Endothelial cell of umbilical vein (primary cell): Measurements from ENCODE around the gene PPME1.

Experiments
- EZH2 ChIP-seq: IDR thresholded peaks from 2 replicates; pipeline ENCODE4 v1.6.1; 2012; ENCODE audit warnings: borderline replicate concordance, low read depth, mild to moderate bottlenecking, moderate library complexity, low read length, inconsistent platforms; ENCODE audit not compliant: severe bottlenecking
- FOS ChIP-seq: IDR thresholded peaks from 2 replicates; pipeline ENCODE4 v1.6.1; 2011; ENCODE audit warnings: mild to moderate bottlenecking, low read length, moderate library complexity, borderline replicate concordance; ENCODE audit not compliant: insufficient read depth
- GATA2 ChIP-seq: IDR thresholded peaks from 2 replicates; pipeline ENCODE4 v1.7.0; 2011; ENCODE audit warnings: low read depth, mild to moderate bottlenecking, moderate library complexity, mixed read lengths, low read length; ENCODE audit not compliant: insufficient read length, insufficient read depth
- JUN ChIP-seq: IDR thresholded peaks from 2 replicates; pipeline ENCODE4 v1.6.1; 2011; ENCODE audit warnings: borderline replicate concordance, low read depth; ENCODE audit not compliant: insufficient read length, insufficient read depth
- MYC ChIP-seq: IDR thresholded peaks from one replicate; pipeline ENCODE4 v1.6.1; 2011; ENCODE audit warnings: mild to moderate bottlenecking, low read depth, low read length
- POLR2A ChIP-seq: IDR thresholded peaks from 2 replicates; pipeline ENCODE4 v1.6.1; 2012; ENCODE audit warnings: low read depth, mild to moderate bottlenecking, control low read depth, low read length
- POLR2AphosphoS5 ChIP-seq: IDR thresholded peaks from 2 replicates; pipeline ENCODE4 v1.6.1; 2012; ENCODE audit warnings: low read depth, mild to moderate bottlenecking, control low read depth, low read length, moderate library complexity; ENCODE audit not compliant: insufficient read depth
- TF ChIP-seq, protein P1 (sequence below), 2 donors: IDR thresholded peaks; 1 replicate in 1 of 2; 2 replicates in 1 of 2; pipeline ENCODE4 v1.5.1; 2011; ENCODE audit warnings: low read length in 2 of 2, mild to moderate bottlenecking in 2 of 2, moderate library complexity in 2 of 2, control low read depth in 1 of 2, inconsistent platforms in 1 of 2, low read depth in 1 of 2; ENCODE audit not compliant: insufficient read depth in 1 of 2; ENCODE audit errors: extremely low read depth in 1 of 2
- TF ChIP-seq, protein P2 (sequence below): IDR thresholded peaks from 2 replicates; pipeline ENCODE4 v1.6.1; 2011; ENCODE audit not compliant: insufficient read depth, insufficient read length

DNA sequence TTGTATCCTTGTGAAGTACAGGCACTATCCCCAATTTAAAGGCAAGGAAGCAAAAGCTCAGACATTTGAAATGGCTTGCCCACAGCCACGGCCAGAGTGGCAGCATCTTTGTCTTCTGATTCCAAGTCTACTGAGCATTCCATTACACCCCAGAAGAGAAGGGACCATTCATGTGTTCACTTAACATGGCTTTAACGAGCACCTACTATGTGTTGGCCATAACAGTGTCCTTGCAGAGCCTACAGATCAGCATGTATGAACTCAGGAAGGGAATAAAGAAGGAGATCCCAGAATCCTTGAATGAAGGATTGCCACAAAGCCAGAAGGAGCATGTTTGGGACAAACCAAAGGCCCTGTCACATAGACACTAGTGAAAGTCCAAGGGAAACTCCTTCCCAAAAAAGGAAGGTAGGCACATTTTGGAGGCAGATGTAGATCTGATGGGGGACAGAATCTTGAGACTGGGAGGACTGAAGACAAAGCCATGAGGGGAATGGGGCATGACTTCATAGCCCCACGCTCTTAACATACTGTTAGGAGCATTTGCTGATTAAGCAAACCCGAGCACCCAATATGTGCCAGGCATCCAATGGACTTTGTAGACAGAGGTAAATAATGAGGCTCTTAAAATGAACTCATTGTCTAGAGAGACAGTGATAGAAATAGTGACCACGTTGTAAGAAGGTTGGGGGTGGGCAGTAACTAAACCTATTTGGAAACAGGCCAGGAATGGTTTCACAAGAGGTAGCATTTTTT is 85.5 kb downstream of the PPME1 start:
- TF ChIP-seq, protein P1, sequence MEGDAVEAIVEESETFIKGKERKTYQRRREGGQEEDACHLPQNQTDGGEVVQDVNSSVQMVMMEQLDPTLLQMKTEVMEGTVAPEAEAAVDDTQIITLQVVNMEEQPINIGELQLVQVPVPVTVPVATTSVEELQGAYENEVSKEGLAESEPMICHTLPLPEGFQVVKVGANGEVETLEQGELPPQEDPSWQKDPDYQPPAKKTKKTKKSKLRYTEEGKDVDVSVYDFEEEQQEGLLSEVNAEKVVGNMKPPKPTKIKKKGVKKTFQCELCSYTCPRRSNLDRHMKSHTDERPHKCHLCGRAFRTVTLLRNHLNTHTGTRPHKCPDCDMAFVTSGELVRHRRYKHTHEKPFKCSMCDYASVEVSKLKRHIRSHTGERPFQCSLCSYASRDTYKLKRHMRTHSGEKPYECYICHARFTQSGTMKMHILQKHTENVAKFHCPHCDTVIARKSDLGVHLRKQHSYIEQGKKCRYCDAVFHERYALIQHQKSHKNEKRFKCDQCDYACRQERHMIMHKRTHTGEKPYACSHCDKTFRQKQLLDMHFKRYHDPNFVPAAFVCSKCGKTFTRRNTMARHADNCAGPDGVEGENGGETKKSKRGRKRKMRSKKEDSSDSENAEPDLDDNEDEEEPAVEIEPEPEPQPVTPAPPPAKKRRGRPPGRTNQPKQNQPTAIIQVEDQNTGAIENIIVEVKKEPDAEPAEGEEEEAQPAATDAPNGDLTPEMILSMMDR (IDR thresholded peaks at IDR 0.05; ENCODE audit: extremely low read depth in 1 of 2, insufficient read depth in 1 of 2, low read depth in 1 of 2, low read length in 2 of 2) = no peak
- no peak for TF ChIP-seq MYC
- no peak for TF ChIP-seq EZH2
- TF ChIP-seq POLR2A = no peak
- TF ChIP-seq POLR2AphosphoS5 = no peak
- no peak for TF ChIP-seq FOS
- TF ChIP-seq, protein P2, sequence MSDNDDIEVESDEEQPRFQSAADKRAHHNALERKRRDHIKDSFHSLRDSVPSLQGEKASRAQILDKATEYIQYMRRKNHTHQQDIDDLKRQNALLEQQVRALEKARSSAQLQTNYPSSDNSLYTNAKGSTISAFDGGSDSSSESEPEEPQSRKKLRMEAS = no peak
- TF ChIP-seq JUN = no peak
- TF ChIP-seq GATA2 = no peak
